Sigmoid colon (tissue), 7 donors: ENCODE data around the gene ATG5. TPM values are rescaled to one million over a fixed set of nuclear protein-coding genes. Genes with fewer than 3 reads are reported as not detected.

ENCODE experiments used
- DNase-seq: peaks from one replicate; pipeline ENCODE4 v3.0.0-alpha.2; 2019
- H3K27ac ChIP-seq, 4 donors: fragments of 200-600 bp; sonication (generic); one replicate each; pipeline ENCODE4 v1.5.1; 2016 to 2019; ENCODE audit warnings: mild to moderate bottlenecking in 1 of 4
- H3K27me3 ChIP-seq, 3 donors: fragments of 200-600 bp; sonication (generic); one replicate each; pipeline ENCODE4 v1.5.1; 2019; ENCODE audit warnings: mild to moderate bottlenecking in 1 of 3
- H3K36me3 ChIP-seq, 4 donors: fragments of 200-600 bp; sonication (generic); one replicate each; pipeline ENCODE4 v1.5.1; 2016 to 2019
- H3K4me1 ChIP-seq, 4 donors: fragments of 200-600 bp; sonication (generic); one replicate each; pipeline ENCODE4 v1.5.1; 2017 to 2019
- H3K4me3 ChIP-seq, 4 donors: fragments of 200-600 bp; sonication (generic); one replicate each; pipeline ENCODE4 v1.5.1; 2017 to 2019; ENCODE audit warnings: mild to moderate bottlenecking in 2 of 4, moderate library complexity in 1 of 4
- H3K9me3 ChIP-seq, 4 donors: fragments of 200-600 bp in 3 of 4; sonication (generic) in 3 of 4; one replicate each; pipeline versions ENCODE4 v1.5.1 to v1.6.1; 2013 to 2019
- EP300 ChIP-seq, 4 donors: sonication (generic); formaldehyde crosslinking; IDR thresholded peaks; one replicate each; pipeline ENCODE4 v1.6.1; 2017; ENCODE audit warnings: antibody characterized with exemption in 4 of 4
- POLR2A ChIP-seq, 2 donors: fragments of 450-650 bp; IDR thresholded peaks; one replicate each; pipeline ENCODE4 v1.6.1; 2016; ENCODE audit warnings: antibody characterized with exemption in 2 of 2, mild to moderate bottlenecking in 2 of 2, moderate library complexity in 2 of 2
- POLR2AphosphoS5 ChIP-seq, 4 donors: sonication (generic); formaldehyde crosslinking; IDR thresholded peaks; one replicate each; pipeline ENCODE4 v1.6.1; 2017; ENCODE audit warnings: antibody characterized with exemption in 4 of 4
- WGBS, 2 donors: extraction: QIAGEN DNeasy Blood & Tissue Kit; methylation state at CpG; one replicate each; pipeline ENCODE4 v1.1.7; 2013; 5-methylcytosine and 5-hydroxymethylcytosine counted together
- intact Hi-C: fragments of 100-400 bp; cut with DNase I; formaldehyde crosslinking; loops from one replicate; pipeline ENCODE4 v1.15.1; 2023
- polyA plus RNA-seq, 3 donors: library from polyadenylated mRNA; stranded (reverse); fragments of 200-250 nt; gene quantifications; one replicate each; pipeline ENCODE4 v1.2.3, GENCODE V29; 2013
- total RNA-seq, 4 donors: library from RNA; depleted of rRNA; stranded (reverse); fragments of >200 nt; gene quantifications; one replicate each; pipeline ENCODE4 v1.1.0, GENCODE V29; 2016
- TF ChIP-seq, protein P1 (sequence below), 4 experiments: fragments of 450-650 bp in 3 of 4; fragments of 200-600 bp in 1 of 4; IDR thresholded peaks; one replicate each; pipeline ENCODE4 v1.5.1; 2016 to 2019; ENCODE audit warnings: antibody characterized with exemption in 4 of 4, mild to moderate bottlenecking in 3 of 4, moderate library complexity in 2 of 4
- donor health status: healthy with polysubstance abuse.
- donor health status: Bipolar disorder and iron deficiency.
- donor health status: healthy.

Gene ATG5
- total and polyA plus RNA-seq, 7 donors: 27.8 to 59.2 (median 48.6) TPM

DNA sequence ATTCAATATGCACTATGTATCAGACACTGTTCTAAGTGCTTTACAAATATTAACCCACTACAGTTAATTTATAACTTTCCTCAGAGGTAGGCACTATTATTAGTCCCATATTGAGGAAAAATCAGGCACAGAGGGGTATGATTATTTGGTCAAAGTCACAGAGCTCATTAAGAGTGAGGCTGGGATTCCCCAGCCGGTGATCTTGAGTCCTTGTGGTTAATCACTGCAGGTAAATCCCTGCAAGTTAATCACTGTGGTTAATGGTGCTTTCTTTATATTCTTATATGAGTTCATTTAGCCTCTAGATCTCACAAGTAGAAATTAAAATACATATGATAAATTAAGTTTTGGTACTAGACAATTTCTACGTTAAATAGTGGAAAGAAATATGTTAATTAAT is 44.2 kb upstream of the ATG5 start:
- Histone ChIP-seq H3K27ac (peak overlapping the region in 1 of 4 donors; percentile 68), H3K27me3 (no peaks in the 10 kb centered on the region), H3K36me3 (no peaks in the 10 kb centered on the region), H3K4me3 (no peak overlapping the region), H3K9me3 (no peaks in the 10 kb centered on the region), H3K4me1 (peaks cover 0 to 16% (median 4%) of the 10 kb centered on the region in 4 donors)
- TF ChIP-seq POLR2AphosphoS5 (IDR thresholded peaks at IDR 0.05) (no peak), EP300 (IDR thresholded peaks at IDR 0.05) (no peak), POLR2A (IDR thresholded peaks at IDR 0.05) (no peak)
- TF ChIP-seq, protein P1, sequence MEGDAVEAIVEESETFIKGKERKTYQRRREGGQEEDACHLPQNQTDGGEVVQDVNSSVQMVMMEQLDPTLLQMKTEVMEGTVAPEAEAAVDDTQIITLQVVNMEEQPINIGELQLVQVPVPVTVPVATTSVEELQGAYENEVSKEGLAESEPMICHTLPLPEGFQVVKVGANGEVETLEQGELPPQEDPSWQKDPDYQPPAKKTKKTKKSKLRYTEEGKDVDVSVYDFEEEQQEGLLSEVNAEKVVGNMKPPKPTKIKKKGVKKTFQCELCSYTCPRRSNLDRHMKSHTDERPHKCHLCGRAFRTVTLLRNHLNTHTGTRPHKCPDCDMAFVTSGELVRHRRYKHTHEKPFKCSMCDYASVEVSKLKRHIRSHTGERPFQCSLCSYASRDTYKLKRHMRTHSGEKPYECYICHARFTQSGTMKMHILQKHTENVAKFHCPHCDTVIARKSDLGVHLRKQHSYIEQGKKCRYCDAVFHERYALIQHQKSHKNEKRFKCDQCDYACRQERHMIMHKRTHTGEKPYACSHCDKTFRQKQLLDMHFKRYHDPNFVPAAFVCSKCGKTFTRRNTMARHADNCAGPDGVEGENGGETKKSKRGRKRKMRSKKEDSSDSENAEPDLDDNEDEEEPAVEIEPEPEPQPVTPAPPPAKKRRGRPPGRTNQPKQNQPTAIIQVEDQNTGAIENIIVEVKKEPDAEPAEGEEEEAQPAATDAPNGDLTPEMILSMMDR (IDR thresholded peaks at IDR 0.05): no peak
- WGBS, 2 donors: 71 to 72% methylated on average over 2 of the region's 2 CpGs
- intact Hi-C loops: no loop called here
- DNase-seq: no peak

DNA sequence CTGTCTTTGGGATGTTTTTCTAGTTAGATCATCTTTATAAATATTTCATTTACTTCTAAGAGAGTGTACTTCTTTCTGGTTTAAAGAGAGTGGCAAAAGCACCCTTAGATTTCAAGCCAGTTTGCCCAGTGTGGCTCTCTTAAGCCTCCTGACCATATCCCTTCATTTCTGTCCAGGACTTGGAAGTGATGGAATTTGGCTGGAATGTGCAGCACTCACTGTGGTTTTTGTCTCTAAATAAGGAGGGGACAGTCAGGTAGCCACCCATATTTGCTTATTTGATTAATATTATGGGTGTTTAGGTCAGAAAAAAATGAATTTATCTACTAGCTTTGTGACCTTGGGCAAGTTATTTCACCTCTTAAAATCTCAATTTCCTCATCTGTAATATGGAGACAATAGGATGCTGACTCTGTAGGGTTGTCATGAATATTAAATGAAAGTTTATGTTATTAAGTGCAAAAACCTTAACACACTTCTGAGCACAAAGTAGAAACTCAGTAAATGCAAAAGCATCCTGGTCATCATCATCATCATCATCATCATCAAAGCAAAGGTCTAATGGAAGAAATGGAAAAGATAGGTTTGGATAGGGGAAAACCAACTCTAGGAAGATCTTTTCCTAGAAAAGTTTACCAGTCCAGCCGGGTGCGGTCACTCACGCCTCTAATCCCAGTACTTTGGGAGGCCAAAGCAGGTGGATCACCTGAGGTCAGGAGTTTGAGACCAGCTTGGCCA is 38.0 kb upstream of the ATG5 start:
- intact Hi-C loops: loop anchor here (5.0 kb wide), 2 partner anchors 149 to 204 kb away; no protein-coding TSS in a partner anchor
- TF ChIP-seq POLR2AphosphoS5 (IDR thresholded peaks at IDR 0.05) (no peak), POLR2A (IDR thresholded peaks at IDR 0.05) (no peak), EP300 (IDR thresholded peaks at IDR 0.05) (no peak)
- TF ChIP-seq, protein P1 (IDR thresholded peaks at IDR 0.05): no peak
- 94 to 98% methylated on average over 3 of the region's 3 CpGs for WGBS, 2 donors
- H3K27ac ChIP-seq: peak overlapping the region in 1 of 4 donors; percentile 24
- H3K4me1 ChIP-seq: peaks cover 0 to 18% (median 13%) of the 10 kb centered on the region in 4 donors
- H3K27me3 ChIP-seq: peaks cover 0 to 26% (median 25%) of the 10 kb centered on the region in 3 donors
- H3K9me3 ChIP-seq: no peaks in the 10 kb centered on the region
- no peak for DNase-seq
- H3K36me3 ChIP-seq: no peaks in the 10 kb centered on the region
- H3K4me3 ChIP-seq: no peak overlapping the region

- no peaks in the 10 kb centered on the region for H3K36me3 ChIP-seq
- H3K4me1 ChIP-seq: peaks cover 0 to 18% (median 13%) of the 10 kb centered on the region in 4 donors
- intact Hi-C loops: loop anchor here (2.0 to 5.0 kb wide), 3 partner anchors 76 to 206 kb away; no protein-coding TSS in a partner anchor
- TF ChIP-seq EP300 (IDR thresholded peaks at IDR 0.05) (no peak), POLR2AphosphoS5 (IDR thresholded peaks at IDR 0.05) (no peak), POLR2A (IDR thresholded peaks at IDR 0.05) (no peak)
- TF ChIP-seq, protein P1 (IDR thresholded peaks at IDR 0.05): no peak
- H3K27me3 ChIP-seq: peaks cover 0 to 42% (median 26%) of the 10 kb centered on the region in 3 donors
- WGBS, 2 donors: 1% methylated on average over 31 of the region's 31 CpGs
- H3K9me3 ChIP-seq: no peaks in the 10 kb centered on the region
- peak overlapping the region; percentile 34 to 63 (median 56) for H3K4me3 ChIP-seq
- H3K27ac ChIP-seq: peak overlapping the region in 3 of 4 donors; percentile 61 to 65 (median 65)
- DNase-seq: no peak
These were observed 35.5 kb upstream of the ATG5 start for GRCh38 chr6:106360989-106361430.

DNA sequence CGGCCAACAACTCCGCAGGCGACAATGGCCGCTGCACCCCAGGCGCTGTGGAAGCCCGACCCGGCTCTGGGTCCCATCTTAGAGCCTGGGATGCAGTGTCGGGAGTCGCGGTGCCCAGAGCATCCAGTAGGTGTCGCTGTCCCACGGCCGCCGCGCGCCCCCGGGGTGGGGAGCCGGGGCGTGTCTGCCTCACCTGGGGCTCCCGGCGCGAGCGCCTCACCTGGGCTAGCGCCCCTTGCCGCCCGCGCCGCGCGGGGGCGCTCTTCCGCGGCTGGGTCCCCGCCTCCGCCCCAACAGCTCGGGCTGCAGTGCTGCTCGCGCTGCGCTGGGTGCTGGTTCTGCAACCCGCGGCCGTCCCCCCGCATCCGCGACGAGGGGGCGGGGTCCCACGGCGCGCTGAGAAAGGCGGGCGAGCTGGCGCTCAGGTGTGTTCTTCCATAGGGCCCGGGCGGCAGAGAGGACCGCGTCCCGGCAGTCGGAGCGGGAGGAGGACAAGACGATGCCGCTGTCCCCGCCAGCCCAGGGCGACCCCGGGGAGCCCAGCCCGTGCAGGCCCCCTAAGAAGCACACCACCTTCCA is 34.9 kb upstream of the ATG5 start, which contains the start of gene CRYBG1:
CRYBG1 (plus strand) TSS at position 308 of the 579 bp plus-strand sequence; CDS start at position 500, 192 bp downstream.
- peak within 1 kb of the TSS in 3 of 4 donors; percentile 61 to 65 (median 65) for H3K27ac ChIP-seq
- peak within 1 kb of the TSS; percentile 34 to 63 (median 56) for H3K4me3 ChIP-seq
- intact Hi-C loops: loop anchor here (2.0 to 5.0 kb wide), 3 partner anchors 76 to 207 kb away; no protein-coding TSS in a partner anchor
- H3K36me3 ChIP-seq: no peaks in the 10 kb centered on the region
- peaks cover 0 to 18% (median 13%) of the 10 kb centered on the region in 4 donors for H3K4me1 ChIP-seq
- no peaks in the 10 kb centered on the region for H3K9me3 ChIP-seq
- DNase-seq: peak; percentile 74
- H3K27me3 ChIP-seq: peaks cover 0 to 42% (median 26%) of the 10 kb centered on the region in 3 donors
- WGBS, 2 donors: 1 to 2% methylated on average over 66 of the region's 66 CpGs
- TF ChIP-seq, protein P1 (IDR thresholded peaks at IDR 0.05): peak; percentile 49 to 86 (median 62)
- TF ChIP-seq POLR2A (IDR thresholded peaks at IDR 0.05): no peak
